H9 (cell line): ENCODE data around the gene C11orf58. TPM values are rescaled to one million over a fixed set of nuclear protein-coding genes. Genes with fewer than 3 reads are reported as not detected.

Source experiments
- DNase-seq: peaks from one replicate; pipeline ENCODE4 v3.0.0-alpha.2; 2017
- H2AFZ ChIP-seq: one replicate; pipeline ENCODE4 v1.6.1; 2013; ENCODE audit warnings: mild to moderate bottlenecking, low read length, control low read depth, moderate library complexity
- H2AK5ac ChIP-seq: 2 replicates; pipeline ENCODE4 v1.6.1; 2013; ENCODE audit warnings: low read length, control low read depth, mixed read lengths; ENCODE audit not compliant: insufficient read length
- H2BK120ac ChIP-seq: one replicate; pipeline ENCODE4 v1.6.1; 2013; ENCODE audit warnings: low read depth, mild to moderate bottlenecking, low read length, control low read depth, inconsistent platforms; ENCODE audit not compliant: poor library complexity, severe bottlenecking
- H2BK12ac ChIP-seq: 2 replicates; pipeline ENCODE4 v1.6.1; 2013; ENCODE audit warnings: low read length, control low read depth, mixed read lengths, low read depth; ENCODE audit not compliant: insufficient read length
- H2BK15ac ChIP-seq: 2 replicates; pipeline ENCODE4 v1.6.1; 2013; ENCODE audit warnings: low read depth, low read length, control low read depth
- H2BK20ac ChIP-seq: one replicate; pipeline ENCODE4 v1.6.1; 2013; ENCODE audit warnings: low read depth, mild to moderate bottlenecking, low read length, control low read depth, inconsistent platforms; ENCODE audit not compliant: poor library complexity, severe bottlenecking
- H2BK5ac ChIP-seq: 2 replicates; pipeline ENCODE4 v1.6.1; 2013; ENCODE audit warnings: low read length, control low read depth, mixed read lengths; ENCODE audit not compliant: insufficient read length
- H3K14ac ChIP-seq: 2 replicates; pipeline ENCODE4 v1.6.1; 2013; ENCODE audit warnings: low read length, control low read depth; ENCODE audit not compliant: insufficient read depth
- H3K18ac ChIP-seq: 2 replicates; pipeline ENCODE4 v1.6.1; 2013; ENCODE audit warnings: low read depth, mild to moderate bottlenecking, mixed read lengths, low read length, control low read depth; ENCODE audit not compliant: insufficient read length
- H3K23ac ChIP-seq: 2 replicates; pipeline ENCODE4 v1.6.1; 2013; ENCODE audit warnings: low read length, control low read depth, mixed read lengths, low read depth; ENCODE audit not compliant: insufficient read length
- H3K23me2 ChIP-seq: 2 replicates; pipeline ENCODE4 v1.6.1; 2013; ENCODE audit warnings: low read depth, mild to moderate bottlenecking, mixed read lengths, low read length, control low read depth; ENCODE audit not compliant: insufficient read length, poor library complexity, severe bottlenecking
- H3K27ac ChIP-seq: 2 replicates; pipeline ENCODE4 v1.5.1; 2013; ENCODE audit warnings: low read length, control low read depth, mixed read lengths, low read depth; ENCODE audit not compliant: insufficient read length
- H3K27me3 ChIP-seq: 2 replicates; pipeline ENCODE4 v1.6.1; 2013; ENCODE audit warnings: low read length, control low read depth, inconsistent platforms; ENCODE audit not compliant: insufficient read depth
- H3K4ac ChIP-seq: 2 replicates; pipeline ENCODE4 v1.6.1; 2013; ENCODE audit warnings: low read depth, mild to moderate bottlenecking, control low read depth, inconsistent platforms, low read length, moderate library complexity
- H3K4me1 ChIP-seq: 2 replicates; pipeline ENCODE4 v1.6.1; 2013; ENCODE audit warnings: low read length, control low read depth, inconsistent platforms; ENCODE audit not compliant: insufficient read depth
- H3K4me2 ChIP-seq: 2 replicates; pipeline ENCODE4 v1.6.1; 2013; ENCODE audit warnings: low read length, control low read depth, mixed read lengths; ENCODE audit not compliant: insufficient read length, insufficient read depth
- H3K56ac ChIP-seq: 2 replicates; pipeline ENCODE4 v1.6.1; 2013; ENCODE audit warnings: low read depth, mild to moderate bottlenecking, mixed read lengths, low read length, control low read depth; ENCODE audit not compliant: insufficient read length
- H3K79me1 ChIP-seq: 2 replicates; pipeline ENCODE4 v1.6.1; 2013; ENCODE audit warnings: low read depth, mild to moderate bottlenecking, moderate library complexity, low read length, control low read depth, inconsistent platforms; ENCODE audit not compliant: insufficient read depth, poor library complexity, severe bottlenecking
- H3K79me2 ChIP-seq: 2 replicates; pipeline ENCODE4 v1.6.1; 2013; ENCODE audit warnings: low read length, control low read depth, inconsistent platforms; ENCODE audit not compliant: insufficient read depth
- H3K9ac ChIP-seq: 2 replicates; pipeline ENCODE4 v1.6.1; 2013; ENCODE audit warnings: low read length, control low read depth, mixed read lengths; ENCODE audit not compliant: insufficient read length; ENCODE audit errors: extremely low read depth
- H3K9me3 ChIP-seq: one replicate; pipeline ENCODE4 v1.6.1; 2013; ENCODE audit warnings: low read depth, low read length, inconsistent platforms; ENCODE audit not compliant: control insufficient read depth
- H3T11ph ChIP-seq: one replicate; pipeline ENCODE4 v1.6.1; 2013; ENCODE audit warnings: mild to moderate bottlenecking, low read length, control low read depth, inconsistent platforms
- H4K20me1 ChIP-seq: one replicate; pipeline ENCODE4 v1.6.1; 2013; ENCODE audit not compliant: control insufficient read depth, insufficient read length, insufficient read depth
- H4K5ac ChIP-seq: 2 replicates; pipeline ENCODE4 v1.6.1; 2013; ENCODE audit warnings: low read depth, mild to moderate bottlenecking, mixed read lengths, low read length, control low read depth; ENCODE audit not compliant: insufficient read length
- H4K8ac ChIP-seq: replicated peaks from 2 replicates; pipeline ENCODE4 v1.6.1; 2013; ENCODE audit warnings: low read length, control low read depth, mixed read lengths, low read depth; ENCODE audit not compliant: insufficient read length
- H4K91ac ChIP-seq: 2 replicates; pipeline ENCODE4 v1.6.1; 2013; ENCODE audit warnings: low read depth, mild to moderate bottlenecking, moderate library complexity, mixed read lengths, low read length, control low read depth; ENCODE audit not compliant: insufficient read length
- H3K27ac Mint-ChIP-seq, 3 experiments: 2 replicates in 2 of 3; 3 replicates in 1 of 3; pipeline ENCODE4 v1.8.0; 2020 to 2021; ENCODE audit warnings: mixed read lengths in 3 of 3, mild to moderate bottlenecking in 1 of 3, moderate library complexity in 1 of 3
- H3K27me3 Mint-ChIP-seq: 2 replicates; pipeline ENCODE4 v1.8.0; 2021; ENCODE audit warnings: low read depth, mild to moderate bottlenecking, moderate library complexity, mixed read lengths
- H3K36me3 Mint-ChIP-seq, 3 experiments: 2 replicates in 2 of 3; 3 replicates in 1 of 3; pipeline ENCODE4 v1.8.0; 2020 to 2021; ENCODE audit warnings: low read depth in 3 of 3, mixed read lengths in 3 of 3; ENCODE audit not compliant: insufficient read depth in 1 of 3
- H3K4me1 Mint-ChIP-seq, 2 experiments: 2 replicates each; pipeline ENCODE4 v1.8.0; 2020; ENCODE audit warnings: mixed read lengths in 2 of 2
- H3K4me3 Mint-ChIP-seq, 2 experiments: 2 replicates in 1 of 2; 3 replicates in 1 of 2; pipeline ENCODE4 v1.8.0; 2020 to 2021; ENCODE audit warnings: mild to moderate bottlenecking in 2 of 2, mixed read lengths in 2 of 2, moderate library complexity in 1 of 2
- H3K9me3 Mint-ChIP-seq, 2 experiments: 2 replicates in 1 of 2; 3 replicates in 1 of 2; pipeline ENCODE4 v1.8.0; 2020; ENCODE audit warnings: mild to moderate bottlenecking in 2 of 2, mixed read lengths in 2 of 2, moderate library complexity in 1 of 2
- total RNA-seq: library from RNA; stranded (reverse); gene quantifications from 2 replicates; pipeline ENCODE4 v1.2.1, GENCODE V29; 2021
- TF ChIP-seq, protein P1 (sequence below): fragments of 200-600 bp; sonication (generic); conservative IDR thresholded peaks from 3 replicates; pipeline ENCODE4 v1.8.0; 2021; ENCODE audit warnings: antibody characterized with exemption, mild to moderate bottlenecking

Gene C11orf58
- total RNA-seq, 1 experiment from 2014 or later = 169 TPM

DNA sequence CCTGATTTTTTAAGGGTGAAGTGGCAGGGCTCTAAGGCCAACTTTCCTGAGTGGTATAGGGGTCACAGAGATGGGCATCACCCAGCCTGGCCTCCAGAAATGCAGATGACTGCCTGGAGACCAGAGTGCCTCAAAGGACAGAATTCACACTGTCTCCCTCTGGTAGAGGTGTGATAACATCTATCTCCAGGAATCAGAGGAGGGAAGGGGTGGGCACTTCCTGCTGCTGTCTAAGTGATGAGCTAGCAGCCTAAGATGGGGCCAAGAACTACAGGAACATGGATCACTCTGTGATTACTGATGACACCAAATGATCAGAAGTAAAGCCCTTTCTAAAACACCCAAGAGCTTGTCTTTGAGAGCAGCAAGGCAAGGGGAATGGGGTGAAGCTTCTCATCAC is 61.9 kb downstream of the C11orf58 start:
- Histone ChIP-seq H3K14ac (no peak overlapping the region), H4K8ac (no peak overlapping the region), H2AK5ac (no peak overlapping the region), H3K4ac (no peak overlapping the region), H3K27me3 (no peaks in the 10 kb centered on the region; the same call in 1 of the 2 replicates), H3K4me1 (no peaks in the 10 kb centered on the region), H2BK120ac (no peak overlapping the region), H3K23me2 (no peaks in the 10 kb centered on the region), H3K4me2 (no peak overlapping the region), H3K27ac (no peak overlapping the region), H3K79me1 (no peaks in the 10 kb centered on the region), H4K5ac (no peak overlapping the region), H4K91ac (no peak overlapping the region), H2AFZ (no peak overlapping the region), H2BK12ac (no peak overlapping the region), H2BK15ac (no peak overlapping the region), H3K9ac (no peak overlapping the region), H4K20me1 (no peaks in the 10 kb centered on the region), H2BK5ac (no peak overlapping the region), H2BK20ac (no peak overlapping the region), H3K79me2 (no peaks in the 10 kb centered on the region), H3K9me3 (no peaks in the 10 kb centered on the region), H3K56ac (no peak overlapping the region), H3K23ac (no peak overlapping the region), H3T11ph (no peak overlapping the region), H3K18ac (no peak overlapping the region)
- Mint-ChIP-seq H3K4me3 (no peak overlapping the region), H3K27me3 (no peaks in the 10 kb centered on the region), H3K36me3 (peaks cover 0 to 30% (median 12%) of the 10 kb centered on the region in 3 experiments; a peak in 5 of 7 replicates), H3K27ac (0 out of 7 replicates have a peak overlapping the region, but pooled peaks of 1 of the 3 experiments have one; percentile 28), H3K9me3 (no peaks in the 10 kb centered on the region), H3K4me1 (peaks cover 0 to 7% of the 10 kb centered on the region in 2 experiments; a peak in 1 of 4 replicates)
- no peak for DNase-seq
- TF ChIP-seq, protein P1, sequence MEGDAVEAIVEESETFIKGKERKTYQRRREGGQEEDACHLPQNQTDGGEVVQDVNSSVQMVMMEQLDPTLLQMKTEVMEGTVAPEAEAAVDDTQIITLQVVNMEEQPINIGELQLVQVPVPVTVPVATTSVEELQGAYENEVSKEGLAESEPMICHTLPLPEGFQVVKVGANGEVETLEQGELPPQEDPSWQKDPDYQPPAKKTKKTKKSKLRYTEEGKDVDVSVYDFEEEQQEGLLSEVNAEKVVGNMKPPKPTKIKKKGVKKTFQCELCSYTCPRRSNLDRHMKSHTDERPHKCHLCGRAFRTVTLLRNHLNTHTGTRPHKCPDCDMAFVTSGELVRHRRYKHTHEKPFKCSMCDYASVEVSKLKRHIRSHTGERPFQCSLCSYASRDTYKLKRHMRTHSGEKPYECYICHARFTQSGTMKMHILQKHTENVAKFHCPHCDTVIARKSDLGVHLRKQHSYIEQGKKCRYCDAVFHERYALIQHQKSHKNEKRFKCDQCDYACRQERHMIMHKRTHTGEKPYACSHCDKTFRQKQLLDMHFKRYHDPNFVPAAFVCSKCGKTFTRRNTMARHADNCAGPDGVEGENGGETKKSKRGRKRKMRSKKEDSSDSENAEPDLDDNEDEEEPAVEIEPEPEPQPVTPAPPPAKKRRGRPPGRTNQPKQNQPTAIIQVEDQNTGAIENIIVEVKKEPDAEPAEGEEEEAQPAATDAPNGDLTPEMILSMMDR = no peak
